ENCODE data around the gene ZRANB1.
"Not testable (repeated sequence)": the region's sequence is repeated elsewhere in the genome, so short reads cannot be mapped to it uniquely, and the experiment has no call there.

Gene ZRANB1

DNA sequence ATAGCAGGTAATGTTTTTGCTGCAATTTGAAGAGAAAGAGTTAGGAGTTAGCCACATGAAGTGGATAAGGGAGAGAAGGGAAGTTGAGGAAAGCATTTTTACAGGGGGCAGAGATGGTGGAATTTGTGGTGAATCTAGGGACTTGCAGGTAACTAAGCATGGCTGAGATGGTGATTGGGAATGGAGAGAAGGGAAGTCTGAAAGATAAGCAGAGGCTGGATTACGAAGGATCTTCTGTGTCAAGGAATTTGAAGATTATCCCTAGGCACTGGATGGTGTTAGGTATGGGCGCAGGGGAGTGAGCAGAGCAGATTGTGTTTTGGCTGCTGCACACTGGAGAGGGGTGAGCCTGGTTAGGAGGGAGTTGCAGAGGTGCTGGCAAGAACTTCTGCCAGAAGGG lies 25.3 kb downstream of the ZRANB1 start:
- DNase-seq: no peak

DNA sequence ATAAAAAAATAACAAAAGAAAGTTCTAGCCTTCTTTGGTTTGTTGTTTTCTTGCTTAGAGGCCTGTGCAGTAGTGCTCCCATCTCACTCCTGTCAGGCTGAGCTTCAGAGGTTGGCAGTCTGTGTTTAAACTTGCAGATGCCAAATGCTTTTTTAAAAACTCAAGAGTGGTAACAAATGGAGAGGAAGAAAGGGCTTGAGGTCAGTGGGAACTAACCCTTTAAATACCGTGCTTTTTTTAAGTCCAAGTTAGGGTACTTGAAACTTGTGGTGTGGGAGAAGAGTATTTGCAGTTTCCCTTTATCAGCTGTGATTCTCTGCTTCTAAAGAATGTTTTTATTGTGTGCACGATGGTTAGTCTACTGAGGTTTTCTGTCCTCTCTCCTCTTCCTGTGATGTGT lies 29.4 kb downstream of the ZRANB1 start:
- DNase-seq: no peak

DNA sequence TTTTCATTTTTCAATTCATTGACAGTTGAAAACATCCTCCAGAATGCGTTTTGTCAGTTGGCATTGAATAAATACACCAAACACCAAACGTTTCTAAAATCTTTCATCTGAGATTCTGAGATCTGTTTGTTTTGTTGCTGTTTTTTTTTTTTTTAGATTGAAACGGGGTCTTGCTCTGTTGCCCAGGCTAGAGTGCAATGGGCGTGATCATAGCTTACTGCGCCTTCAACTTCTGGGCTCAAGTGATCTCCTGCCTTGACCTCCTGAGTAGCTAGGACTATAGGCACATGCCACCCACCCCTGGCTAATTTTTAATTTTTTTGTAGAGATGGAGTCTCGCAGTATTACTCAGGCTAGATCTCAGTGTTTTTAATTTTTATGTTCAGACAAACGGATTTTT lies 30.7 kb downstream of the ZRANB1 start:
- no peak for DNase-seq

DNA sequence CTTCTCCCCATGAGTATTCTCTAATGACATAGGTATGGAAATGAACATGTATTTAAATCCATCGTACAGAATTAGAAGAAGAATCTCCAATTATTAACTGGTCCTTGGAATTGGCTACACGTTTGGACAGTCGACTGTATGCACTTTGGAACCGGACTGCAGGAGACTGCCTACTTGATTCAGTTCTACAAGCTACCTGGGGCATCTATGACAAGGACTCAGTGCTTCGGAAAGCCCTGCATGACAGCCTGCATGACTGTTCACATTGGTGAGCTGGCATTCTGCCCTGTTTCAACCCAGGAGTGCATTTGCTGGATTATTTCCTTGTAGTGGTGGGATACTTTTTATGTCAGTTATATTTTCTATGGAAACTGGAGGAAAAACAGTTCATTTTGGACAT lies 32.2 kb downstream of the ZRANB1 start:
- DNase-seq: no peak

DNA sequence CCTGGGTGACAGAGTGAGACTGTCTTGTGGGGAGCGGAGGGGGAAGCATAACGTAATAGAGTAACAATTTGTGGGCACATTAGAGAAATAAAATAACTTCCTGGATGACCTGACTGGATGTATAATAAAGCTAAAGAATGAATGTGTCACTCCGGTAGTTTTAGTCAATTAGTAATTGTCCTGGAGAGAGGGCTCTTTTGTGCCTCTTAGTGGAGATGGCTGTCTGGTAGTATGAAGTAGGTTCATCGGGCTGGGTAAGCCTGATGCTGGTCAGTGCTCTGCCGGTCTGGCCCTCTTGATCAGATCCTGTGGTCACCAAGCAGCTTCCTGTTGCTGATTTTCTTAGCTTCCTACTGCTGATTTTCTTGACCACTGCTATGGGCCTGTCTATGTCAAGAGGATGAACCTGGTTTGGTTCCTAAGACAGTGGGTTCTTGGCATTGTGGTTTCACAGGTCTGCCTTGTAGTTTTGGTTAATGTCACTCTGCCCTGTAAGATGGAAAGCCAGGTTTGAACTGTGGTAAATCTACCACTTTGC lies 34.1 kb downstream of the ZRANB1 start:
- DNase-seq: no peak

DNA sequence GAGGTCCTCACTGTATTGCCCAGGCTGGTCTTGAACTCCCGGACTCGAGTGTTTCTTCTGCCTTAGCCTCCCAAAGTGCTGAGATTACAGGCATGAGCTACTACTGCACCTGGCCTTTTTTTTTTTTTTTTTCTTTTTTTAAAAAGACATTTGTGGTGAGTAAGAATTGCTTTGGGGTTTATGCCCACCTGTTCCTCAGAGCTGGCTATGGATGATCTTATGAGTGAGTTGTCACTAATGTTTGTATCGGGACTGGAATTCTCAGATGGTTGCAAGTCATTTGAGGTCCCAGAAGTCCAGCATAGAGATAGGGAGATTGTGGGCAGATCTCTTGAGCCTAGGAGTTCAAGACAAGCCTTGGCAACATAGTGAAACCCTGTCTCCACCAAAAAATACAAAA lies 35.2 kb downstream of the ZRANB1 start:
- DNase-seq: no peak

DNA sequence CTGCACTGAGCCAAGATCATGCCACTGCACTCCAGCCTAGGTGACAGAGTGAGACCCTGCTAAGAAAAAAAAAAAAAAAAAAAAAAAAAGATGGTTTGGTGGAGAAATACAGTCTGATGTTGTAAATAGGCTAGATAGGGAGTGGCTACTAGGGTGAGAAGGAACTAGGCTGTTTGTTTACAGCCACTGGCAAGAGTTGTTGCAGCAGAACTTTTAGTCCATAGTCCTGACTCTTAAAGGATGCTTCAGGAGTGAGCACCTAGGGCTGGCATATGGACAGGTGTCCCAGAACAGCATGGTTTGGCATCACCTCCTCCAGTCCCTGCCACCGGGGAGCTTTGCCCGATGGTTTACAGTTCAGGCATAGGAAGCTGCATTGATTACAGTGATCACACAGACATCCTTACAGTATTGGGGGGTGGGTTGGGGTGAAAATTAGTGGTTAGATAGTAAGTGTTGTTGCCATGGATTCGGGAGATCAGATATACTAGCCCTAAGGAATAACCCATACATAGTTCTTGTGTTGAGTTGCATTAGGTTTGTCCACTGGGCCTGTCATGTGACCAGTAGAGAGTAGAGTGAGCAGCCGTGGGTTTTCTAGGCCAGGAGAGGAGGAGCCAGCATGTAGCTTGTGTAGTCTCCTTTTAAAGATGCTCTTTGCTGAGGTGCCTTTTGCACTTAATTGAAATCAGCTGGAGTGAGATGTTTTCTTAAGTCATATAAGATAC lies 35.9 kb downstream of the ZRANB1 start:
- DNase-seq: no peak

DNA sequence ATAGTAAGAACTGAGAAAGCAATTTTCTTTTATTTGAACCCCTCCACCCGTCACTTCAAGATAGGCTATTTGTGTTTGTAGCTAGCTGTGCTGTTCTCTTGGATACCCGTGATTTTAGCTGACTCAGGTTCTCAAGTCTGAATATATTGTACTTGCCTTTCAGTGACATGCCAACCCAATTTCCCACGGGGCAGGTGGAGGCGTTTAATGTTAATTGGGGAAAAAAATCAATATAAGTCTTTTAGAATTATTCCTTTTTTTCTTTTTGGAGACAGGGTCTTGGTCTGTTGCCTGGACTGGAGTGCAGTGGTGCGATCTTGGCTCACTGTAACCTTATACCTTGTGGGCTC lies 36.4 kb downstream of the ZRANB1 start:
- DNase-seq: no peak

DNA sequence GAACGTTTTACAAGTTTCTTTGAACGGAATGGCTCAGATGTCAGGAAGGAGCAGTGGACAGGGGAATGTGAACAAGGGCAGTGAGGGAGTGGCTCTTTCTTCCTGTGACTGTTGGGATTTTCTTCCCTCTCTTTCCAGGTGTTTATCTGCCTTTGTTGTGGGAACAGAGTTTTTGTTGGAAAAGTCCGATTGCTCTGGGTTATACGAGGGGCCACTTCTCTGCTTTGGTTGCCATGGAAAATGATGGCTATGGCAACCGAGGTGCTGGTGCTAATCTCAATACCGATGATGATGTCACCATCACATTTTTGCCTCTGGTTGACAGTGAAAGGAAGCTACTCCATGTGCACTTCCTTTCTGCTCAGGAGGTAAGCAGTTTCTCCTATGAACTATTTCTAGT lies 41.4 kb downstream of the ZRANB1 start:
- no peak for DNase-seq

DNA sequence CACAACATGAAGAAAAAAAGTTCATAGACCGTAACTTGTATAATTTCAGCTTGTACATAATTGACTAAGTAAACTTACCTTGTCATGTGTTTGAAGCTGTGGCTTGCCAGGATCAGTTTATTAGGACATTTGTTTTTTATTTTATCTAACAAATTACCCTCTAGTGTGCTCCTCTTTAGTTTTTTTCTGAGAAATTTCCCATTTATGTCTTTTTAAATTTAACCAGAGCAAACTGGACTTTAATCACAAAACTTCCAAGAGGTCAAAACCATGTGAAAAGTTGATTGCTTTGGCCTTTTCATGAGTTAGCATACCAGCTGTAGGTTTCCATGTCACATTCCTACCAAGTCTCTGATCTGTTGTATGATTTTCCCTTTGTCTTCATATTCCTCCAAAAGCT lies 42.5 kb downstream of the ZRANB1 start:
- DNase-seq: no peak

DNA sequence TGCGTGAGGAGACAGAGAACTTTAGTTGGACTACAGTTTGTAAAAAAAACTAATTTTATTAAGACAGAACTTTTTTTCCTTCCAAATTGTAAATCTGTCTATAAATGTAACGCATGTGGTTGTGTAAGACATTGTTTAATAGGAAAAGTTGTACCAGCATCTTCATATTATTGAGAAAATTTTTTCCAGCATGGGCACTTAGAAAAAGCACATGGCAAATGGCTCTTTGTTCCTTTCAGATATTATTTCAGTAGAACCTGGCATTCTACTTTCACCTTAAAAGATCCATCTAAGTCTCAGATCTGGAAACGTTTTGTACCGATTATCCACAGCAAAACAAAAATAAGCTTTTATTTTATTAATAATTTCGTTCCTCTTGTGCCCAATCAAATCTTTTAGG lies 43.2 kb downstream of the ZRANB1 start:
- DNase-seq: no peak

DNA sequence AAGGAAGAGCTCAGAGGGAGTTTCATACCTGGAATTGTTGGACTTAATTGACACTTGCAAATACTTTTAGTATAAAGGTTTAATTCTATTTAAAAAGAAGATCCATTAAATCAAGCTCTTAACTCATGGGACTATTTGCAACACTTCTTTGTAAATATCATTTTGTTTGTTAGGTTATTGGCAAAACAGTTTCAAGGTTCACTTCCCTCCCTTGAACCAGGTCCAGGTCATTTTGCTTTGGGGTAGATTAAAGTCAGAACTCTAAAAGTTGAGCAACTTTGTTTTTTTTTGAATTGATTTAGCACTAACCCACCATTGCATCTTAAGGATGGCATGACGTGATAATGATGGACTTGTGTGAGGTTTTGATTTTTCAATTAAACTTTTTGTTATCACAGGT lies 45.9 kb downstream of the ZRANB1 start:
- DNase-seq: no peak

DNA sequence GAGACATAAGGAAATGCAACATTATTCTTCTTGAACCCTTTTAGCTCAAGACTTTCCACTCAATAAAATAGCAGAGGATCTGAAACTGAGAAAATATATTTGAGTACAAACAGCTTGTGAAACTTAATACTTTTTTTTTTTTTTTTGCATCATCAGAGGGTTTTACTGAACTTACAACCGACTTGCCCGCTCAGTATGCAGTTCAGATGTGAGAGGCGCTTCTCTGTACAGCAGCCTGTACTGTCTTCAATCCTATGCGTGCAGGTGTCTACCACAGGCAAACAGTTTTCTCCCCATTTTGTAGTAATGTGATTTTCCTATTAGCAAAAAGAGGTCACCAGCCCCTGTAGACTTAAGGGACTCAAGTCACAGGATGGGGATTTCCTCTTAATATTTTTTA lies 46.8 kb downstream of the ZRANB1 start:
- DNase-seq: not testable (repeated sequence)

DNA sequence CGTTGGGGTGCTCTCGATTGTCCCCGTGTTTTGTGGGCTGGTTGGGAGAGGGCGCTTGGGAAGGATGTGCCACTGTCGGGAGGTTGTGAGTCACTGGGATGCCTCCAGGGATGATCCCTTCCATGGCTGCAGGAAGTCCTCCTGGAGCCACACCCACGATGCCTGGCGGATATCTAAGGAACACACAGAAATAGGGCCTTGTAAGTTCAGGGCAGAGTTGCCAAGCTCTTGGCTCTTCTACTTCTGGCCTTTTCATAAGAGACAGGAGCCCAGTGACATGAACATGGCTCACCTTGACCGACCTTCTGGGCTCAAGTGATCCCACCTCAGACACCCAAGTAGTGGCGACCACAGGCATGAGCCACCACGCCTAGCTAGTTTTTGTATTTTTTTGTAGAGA lies 47.6 kb downstream of the ZRANB1 start:
- no peak for DNase-seq

DNA sequence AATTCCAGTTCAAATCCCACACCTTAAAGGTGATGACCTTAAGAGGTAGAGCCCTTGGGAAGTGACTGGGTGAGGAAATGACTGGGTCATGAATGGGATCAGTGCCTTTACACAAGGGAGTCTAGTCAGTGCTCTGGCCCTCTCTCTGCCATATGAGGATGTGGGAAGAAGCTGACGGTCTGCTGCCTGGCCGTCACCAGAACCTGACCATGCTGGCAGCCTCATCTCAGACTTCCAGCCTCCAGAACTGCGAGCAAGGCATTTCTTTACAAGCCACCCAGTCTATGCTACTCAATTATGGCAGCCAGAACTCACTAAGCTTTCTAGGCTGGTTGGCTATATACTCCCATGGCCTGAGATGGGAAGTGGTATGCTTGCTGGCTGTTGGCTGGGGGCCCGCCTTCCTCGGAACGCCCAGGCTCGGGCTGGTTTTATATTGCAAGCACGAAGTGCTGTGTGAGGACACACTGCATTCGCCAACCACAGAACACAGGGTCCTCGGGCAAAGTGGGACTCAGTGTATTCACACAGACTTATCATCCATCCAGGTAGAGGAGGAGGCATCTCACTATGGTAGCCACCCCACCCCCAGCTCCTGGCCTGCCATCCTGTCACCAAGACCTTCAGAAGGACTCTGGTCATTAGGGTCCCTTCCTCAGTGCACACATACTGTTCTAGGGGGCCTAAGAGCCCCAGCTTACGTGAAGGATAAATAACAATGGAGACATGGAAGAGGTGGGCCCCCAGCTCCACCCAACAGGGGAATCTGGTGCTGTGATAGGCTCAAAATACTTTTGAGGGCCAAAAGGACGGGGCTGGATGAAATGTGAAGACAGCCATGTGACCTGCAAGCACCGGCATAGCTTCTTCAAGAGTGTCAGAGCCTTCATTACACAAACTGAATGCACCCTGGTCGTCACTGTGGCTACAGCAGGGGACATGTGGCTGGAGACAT lies 49.0 kb downstream of the ZRANB1 start:
- DNase-seq: no peak

DNA sequence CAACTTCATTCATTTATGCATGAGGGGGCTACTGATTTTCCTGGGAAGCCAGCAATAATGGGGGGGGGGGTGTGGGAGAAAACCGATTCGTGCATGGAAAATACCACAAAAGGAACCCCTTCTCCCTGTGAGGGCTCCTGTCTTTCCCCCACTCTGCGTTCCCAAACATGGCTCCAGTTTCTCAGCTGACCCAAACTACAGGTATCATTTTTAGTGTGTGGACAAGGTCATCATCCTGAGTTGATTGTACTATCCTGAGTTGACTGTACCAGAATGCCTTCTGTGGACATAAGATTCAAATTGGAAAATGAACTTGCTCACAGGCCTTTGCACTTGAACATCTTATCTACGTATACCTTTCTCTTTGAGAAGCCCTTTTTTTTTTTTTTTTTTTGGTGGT lies 49.9 kb downstream of the ZRANB1 start:
- DNase-seq: no peak

DNA sequence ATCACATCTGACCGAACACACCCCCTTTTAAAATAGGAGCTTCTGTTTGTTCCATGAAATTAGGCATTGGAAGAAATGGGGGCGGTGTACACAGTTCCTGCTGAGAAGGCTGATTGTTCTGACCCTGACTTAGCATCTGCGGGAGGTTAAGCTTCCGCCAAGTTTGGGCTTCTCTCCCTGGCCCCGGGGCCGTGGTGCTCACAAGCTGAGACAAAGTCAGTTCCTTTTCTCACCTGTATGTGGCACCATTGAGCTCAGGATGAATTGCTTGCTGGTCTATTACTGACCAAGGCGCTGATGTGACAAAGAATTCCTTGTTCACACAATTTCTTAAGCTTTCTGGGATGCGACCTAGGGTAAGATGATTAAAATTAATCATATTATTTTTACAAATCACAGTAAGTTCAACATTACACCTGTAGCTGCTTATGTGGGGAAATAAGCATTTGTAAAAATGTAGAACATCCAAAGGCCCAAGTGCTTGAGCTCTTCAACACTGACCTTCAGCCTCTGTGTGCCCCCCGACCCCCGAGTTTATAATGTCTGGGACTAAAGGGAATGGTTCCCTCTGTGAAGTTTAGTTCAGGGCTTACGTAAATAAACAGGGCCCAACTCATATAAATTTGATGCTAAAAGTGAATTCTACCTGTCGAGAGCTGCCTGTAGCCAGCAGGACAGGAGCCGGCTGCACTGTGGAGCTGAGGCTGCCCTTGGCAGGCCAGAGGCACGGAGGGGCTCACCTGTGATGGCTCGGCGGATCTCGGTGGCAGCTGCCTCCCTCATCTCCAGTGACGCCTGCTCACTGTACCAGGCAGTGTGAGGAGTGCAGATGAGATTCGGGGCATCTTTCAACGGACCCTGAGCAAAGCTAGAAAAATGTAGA lies 50.8 kb downstream of the ZRANB1 start:
- DNase-seq: no peak

DNA sequence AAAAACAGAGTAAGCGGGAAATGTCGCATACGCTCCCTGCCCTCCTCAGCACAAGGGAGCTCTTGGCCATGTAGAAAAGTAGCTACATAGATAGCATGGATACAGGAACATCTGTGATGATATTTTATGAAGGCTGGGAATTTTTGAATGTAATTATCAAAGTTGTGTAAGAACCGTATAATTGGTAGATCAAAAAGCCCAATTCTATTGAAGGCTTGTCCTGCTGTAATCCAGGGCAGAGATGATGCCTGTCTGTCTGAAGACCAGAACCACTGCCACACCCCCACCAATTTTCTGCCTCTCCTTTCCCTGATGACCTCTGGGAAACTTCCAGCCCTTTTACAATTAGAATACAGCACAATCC lies 51.4 kb downstream of the ZRANB1 start:
- no peak for DNase-seq

DNA sequence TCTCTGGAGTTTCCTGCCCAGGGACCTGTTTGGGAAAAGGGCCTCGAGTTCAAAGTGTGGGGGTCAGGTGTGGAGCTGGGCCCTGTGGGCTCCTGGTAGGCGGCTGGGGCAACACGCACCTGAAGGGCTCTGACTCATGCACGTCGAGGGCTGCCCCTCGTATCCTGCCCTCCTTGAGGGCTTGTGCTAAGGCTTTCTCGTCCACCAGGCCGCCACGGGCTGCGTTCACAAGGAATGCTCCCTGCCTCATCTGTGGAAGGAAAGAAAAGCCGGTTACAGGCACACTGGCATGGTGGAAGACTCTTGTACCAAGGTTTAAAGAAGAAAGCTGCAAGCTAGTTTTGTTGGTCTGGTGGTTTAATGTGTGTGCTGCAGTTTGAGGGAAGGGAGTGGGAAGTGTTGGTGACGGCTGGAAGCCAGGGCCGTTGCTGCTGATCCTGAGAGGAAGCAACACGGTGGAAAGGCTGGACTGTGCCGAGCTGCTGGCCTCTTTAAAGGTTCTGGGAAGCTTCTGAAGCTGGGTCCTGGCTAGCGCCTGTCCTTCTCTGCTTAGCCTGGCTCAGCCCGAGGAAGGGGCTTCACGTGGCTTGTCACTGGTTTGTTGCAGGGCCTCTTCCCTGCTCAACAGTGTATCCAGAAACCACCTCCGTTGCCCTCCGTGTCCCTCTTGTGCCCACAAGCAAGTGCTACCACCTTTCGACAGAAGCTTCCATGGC lies 52.0 kb downstream of the ZRANB1 start:
- no peak for DNase-seq

DNA sequence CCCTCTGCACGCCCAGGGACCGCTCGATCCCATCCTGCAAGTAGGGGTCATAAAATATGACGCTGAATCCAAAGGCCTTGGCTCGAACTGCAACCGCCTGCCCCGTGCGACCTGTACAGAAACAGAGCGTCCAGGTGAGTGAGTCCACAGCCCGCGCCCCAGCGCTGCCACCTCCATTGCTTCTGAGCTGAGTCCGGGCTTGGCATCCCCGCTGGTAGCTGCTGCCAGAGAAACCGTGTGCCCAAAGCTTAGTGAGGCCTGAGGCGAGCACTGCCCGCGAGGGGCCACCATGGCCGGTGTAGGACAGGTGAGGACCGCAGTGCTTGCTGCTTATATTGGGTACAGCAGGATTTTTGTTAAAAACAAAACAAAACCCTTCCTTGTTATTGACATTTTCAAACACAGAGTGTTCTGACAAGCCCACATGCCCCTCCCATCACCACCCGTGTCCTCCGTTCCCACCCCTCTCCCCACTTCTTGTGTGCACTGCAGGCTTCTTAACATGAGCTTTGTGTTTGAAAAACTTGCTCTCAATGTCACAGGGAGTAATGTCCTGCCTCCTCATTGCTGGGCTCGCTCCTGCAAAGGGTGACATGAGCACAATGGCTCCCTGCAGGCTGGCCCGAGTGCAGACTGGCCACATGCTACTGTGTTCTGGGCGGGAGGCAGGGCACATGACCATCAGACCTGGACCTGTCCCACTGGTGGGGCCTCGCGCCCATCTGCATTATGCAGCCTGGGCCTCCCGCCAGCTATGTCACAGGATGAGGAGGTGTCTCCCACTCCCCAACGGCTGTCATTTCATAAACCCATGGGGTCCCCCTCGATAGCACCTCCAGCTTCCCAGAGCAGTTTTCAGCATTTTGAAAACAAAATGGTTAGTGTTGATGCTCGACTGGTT lies 52.9 kb downstream of the ZRANB1 start:
- DNase-seq: no peak

DNA sequence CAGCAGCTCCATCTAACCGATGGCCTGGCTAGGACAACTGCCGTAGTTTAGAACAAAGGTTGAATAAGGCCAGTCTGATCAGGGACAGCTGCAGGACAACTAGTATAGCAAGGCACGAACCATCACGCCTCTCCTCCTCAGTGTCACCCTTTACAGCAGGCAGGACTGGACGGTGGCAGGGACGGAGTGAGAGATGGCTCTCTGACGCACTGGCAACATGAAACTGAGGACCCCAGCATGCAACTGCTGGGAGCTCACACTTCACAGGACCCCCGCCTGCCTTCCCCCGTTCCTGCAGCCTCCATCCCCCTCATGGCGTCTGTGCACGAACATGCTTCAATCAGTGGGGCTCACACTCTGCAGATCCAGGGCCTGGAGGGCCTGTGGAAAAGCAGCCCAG lies 53.7 kb downstream of the ZRANB1 start:
- DNase-seq: no peak

Measured in activated effector memory CD4-positive, alpha-beta T cell treated with Interleukin-2 at 50 U/mL for 16 hours (primary cell).